ENCODE results near the gene NME9. TPM values are rescaled to one million over a fixed set of nuclear protein-coding genes. Genes with fewer than 3 reads are reported as not detected.

NME9 gene
- polyA plus RNA-seq, 2 of the 4 experiments (the other 2 are of a cell fraction): 0.05 TPM; not detected in 1

GRCh38 chr3:138362538-138362937, 32.9 kb upstream of the NME9 start:
- no peak for TF ChIP-seq NFE2L2 (conservative IDR thresholded peaks at IDR 0.05; ENCODE audit: low read length)
- no peak for TF ChIP-seq ZC3H11A (IDR thresholded peaks at IDR 0.05)
- TF ChIP-seq BHLHE40 (IDR thresholded peaks at IDR 0.05; ENCODE audit: low read depth, low read length): no peak
- no peak for TF ChIP-seq HOXB5 (CRISPR knock-in tag; IDR thresholded peaks at IDR 0.05)
- TF ChIP-seq ELK1 (IDR thresholded peaks at IDR 0.05; ENCODE audit: low read depth, low read length): no peak
- no peak for TF ChIP-seq FOSL2 (IDR thresholded peaks at IDR 0.05)
- no peak for TF ChIP-seq FOSL2 (CRISPR knock-in tag; IDR thresholded peaks at IDR 0.05)
- no peak for TF ChIP-seq EHF (CRISPR knock-in tag; IDR thresholded peaks at IDR 0.05)
- DNase-seq (ENCODE audit: low read depth in 1 of 2, low spot score in 1 of 2) (no peak), ATAC-seq (no peak), FAIRE-seq (no peak)
- Histone ChIP-seq H3K4me2 (no peak overlapping the region), H3K4me1 (no peaks in the 10 kb centered on the region), H3K4me3 (no peak overlapping the region), H3K27ac (no peak overlapping the region), H3K9me3 (no peaks in the 10 kb centered on the region)
- ChIA-PET POLR2A (no interaction called here), CTCF (interaction anchor here (1.5 kb wide), 1 partner anchor 8 kb away, joined by 3 read pairs; no protein-coding TSS in a partner anchor)
- WGBS (ENCODE audit: missing lambda C conversion rate): 69% methylated on average over 7 of the region's 7 CpGs

GRCh38 chr3:138361561-138361971, 31.9 kb upstream of the NME9 start:
- CTCF ChIA-PET: interaction anchor here (1.5 kb wide), 1 partner anchor 9 kb away, joined by 3 read pairs; no protein-coding TSS in a partner anchor

More at GRCh38 chr3:138361561-138361971, 31.9 kb upstream of the NME9 start:
- 87% methylated on average over 7 of the region's 7 CpGs for WGBS (ENCODE audit: missing lambda C conversion rate)
- Histone ChIP-seq H3K4me2 (no peak overlapping the region), H3K4me3 (no peak overlapping the region), H3K27ac (no peak overlapping the region), H3K4me1 (no peaks in the 10 kb centered on the region), H3K9me3 (no peaks in the 10 kb centered on the region)
- no peak for DNase-seq (ENCODE audit: low read depth in 1 of 2, low spot score in 1 of 2)
- POLR2A ChIA-PET: no interaction called here
- no peak for TF ChIP-seq SREBF2 (IDR thresholded peaks at IDR 0.05)
- no peak for TF ChIP-seq BHLHE40 (IDR thresholded peaks at IDR 0.05; ENCODE audit: low read depth, low read length)
- TF ChIP-seq JUNB (IDR thresholded peaks at IDR 0.05): no peak
- no peak for TF ChIP-seq CHD2 (IDR thresholded peaks at IDR 0.05; ENCODE audit: low read length, partially characterized antibody)
- TF ChIP-seq CBX2 (IDR thresholded peaks at IDR 0.05; ENCODE audit: borderline replicate concordance, low read depth): no peak
- TF ChIP-seq REST (IDR thresholded peaks at IDR 0.05): no peak
- TF ChIP-seq TFCP2L1 (CRISPR knock-in tag; IDR thresholded peaks at IDR 0.05): no peak
- TF ChIP-seq EHF (CRISPR knock-in tag; IDR thresholded peaks at IDR 0.05): no peak
- TF ChIP-seq BCL3 (IDR thresholded peaks at IDR 0.05): no peak
- TF ChIP-seq RFX5 (IDR thresholded peaks at IDR 0.05): no peak
- TF ChIP-seq HOXB5 (CRISPR knock-in tag; IDR thresholded peaks at IDR 0.05): no peak
- TF ChIP-seq EP300 (IDR thresholded peaks at IDR 0.05): no peak
- FAIRE-seq: no peak
- ATAC-seq: peak in 1 of 2 experiments; percentile 28; a peak in 1 of 6 replicates

Data from A549 (cell line).